ENCODE measurements around the gene TENM4. TPM values are rescaled to one million over a fixed set of nuclear protein-coding genes. Genes with fewer than 3 reads are reported as not detected.

TENM4 gene
- total RNA-seq, 2 experiments from 2014 or later: not detected

DNA sequence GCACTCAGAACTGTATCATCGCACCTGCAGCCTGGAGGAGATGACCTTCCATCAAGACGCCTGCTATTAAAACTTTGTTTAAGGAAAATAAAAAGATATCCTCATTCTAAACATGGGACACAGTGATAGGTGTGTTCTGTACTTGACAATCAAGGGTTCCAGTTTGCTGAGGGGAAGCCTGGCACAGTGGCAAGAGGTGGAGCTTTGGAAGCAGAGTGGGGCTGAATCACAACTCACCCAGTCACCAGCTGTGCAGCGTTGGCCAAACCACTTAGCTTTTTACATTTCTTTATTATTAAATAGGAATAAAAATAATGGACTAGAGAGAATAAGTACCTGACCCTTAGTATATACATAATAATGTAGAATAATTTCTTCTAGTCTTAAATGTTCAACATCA, 220.7 kb downstream of the TENM4 start:
- Mint-ChIP-seq H3K27ac (no peak overlapping the region), H3K4me3 (no peak overlapping the region), H3K27me3 (peaks cover 3% of the 10 kb centered on the region), H3K9me3 (peaks cover 5% of the 10 kb centered on the region), H3K4me1 (ENCODE audit: low read depth) (no peaks in the 10 kb centered on the region), H3K36me3 (ENCODE audit: low read depth) (no peaks in the 10 kb centered on the region)
- ATAC-seq (no peak), DNase-seq (no peak)
- ChIA-PET POLR2A (no interaction called here), CTCF (no interaction called here)
- intact Hi-C loops (cut with micrococcal nuclease): no loop called here
- TF ChIP-seq CTCF (IDR thresholded peaks at IDR 0.05): no peak

DNA sequence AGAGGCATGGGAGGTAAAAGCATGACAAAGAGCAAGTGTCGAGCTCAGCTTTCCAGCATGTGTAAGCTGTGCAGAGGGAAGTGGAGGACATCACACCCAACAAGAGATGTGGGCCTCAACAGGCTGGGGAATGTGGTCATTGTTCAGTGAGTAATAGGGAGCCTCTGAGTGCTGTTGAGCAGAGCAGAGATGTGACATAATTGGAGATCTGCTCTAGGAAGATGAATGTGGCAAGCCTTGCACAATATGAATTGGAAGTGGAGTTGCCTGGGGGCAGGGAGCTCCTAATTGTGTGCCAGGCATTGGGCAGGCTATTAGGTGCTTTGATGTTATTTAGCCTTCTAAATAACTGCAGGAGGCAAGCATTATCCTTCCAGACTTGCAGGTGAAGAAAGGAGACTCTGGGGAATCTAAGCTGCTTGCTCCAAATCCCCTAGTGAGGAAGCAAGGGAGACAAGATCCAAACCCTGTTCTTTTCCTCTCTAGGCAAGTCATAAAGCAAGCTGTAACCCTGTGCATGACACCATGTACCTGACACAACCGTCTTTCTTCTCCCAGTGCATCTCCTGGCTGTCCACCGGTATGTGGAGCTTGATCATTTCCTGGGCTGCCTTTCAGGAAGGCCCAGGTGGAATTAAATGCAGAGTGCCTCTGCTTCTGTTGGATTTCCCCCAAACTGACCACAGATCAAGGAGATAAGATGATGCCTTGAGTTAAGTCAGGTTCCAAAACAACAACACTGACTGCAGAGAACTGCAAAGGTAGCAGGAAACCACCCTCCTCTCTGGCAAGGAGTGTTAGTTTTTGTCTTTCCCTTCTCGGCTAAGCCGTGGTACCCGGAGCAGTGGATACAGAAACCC, 221.4 kb downstream of the TENM4 start:
- POLR2A ChIA-PET: no interaction called here
- H3K27ac Mint-ChIP-seq: no peak overlapping the region

DNA sequence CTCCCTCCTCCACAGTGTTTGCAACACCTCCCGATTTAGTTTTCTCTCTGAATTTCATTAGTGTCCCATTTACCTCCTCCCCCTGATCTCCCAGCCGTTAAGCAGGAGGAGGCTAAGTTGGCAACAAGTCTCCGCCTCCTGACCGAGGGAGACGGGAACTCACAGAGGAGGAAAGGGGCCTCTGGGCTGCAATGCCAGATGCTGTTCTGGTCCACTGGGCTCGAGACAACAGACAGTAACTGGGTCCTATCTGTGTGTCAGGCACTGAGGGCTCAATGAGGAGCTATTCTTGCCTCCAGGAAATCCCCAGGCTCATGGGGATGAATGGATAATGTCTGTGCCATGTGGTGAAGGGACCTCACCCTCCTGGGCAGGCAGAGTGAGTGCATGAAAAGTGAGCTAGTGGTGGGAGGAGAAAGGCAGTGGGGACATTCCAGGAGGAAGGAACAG, 228.1 kb downstream of the TENM4 start:
- ATAC-seq (no peak), DNase-seq (no peak)
- CTCF ChIA-PET: no interaction called here
- no peak for TF ChIP-seq CTCF (IDR thresholded peaks at IDR 0.05)
- intact Hi-C loops (cut with micrococcal nuclease): no loop called here
- H3K27ac Mint-ChIP-seq: no peak overlapping the region
- H3K27me3 Mint-ChIP-seq: no peaks in the 10 kb centered on the region
- no peaks in the 10 kb centered on the region for H3K9me3 Mint-ChIP-seq
- POLR2A ChIA-PET: no interaction called here
- no peaks in the 10 kb centered on the region for H3K36me3 Mint-ChIP-seq (ENCODE audit: low read depth)
- no peaks in the 10 kb centered on the region for H3K4me1 Mint-ChIP-seq (ENCODE audit: low read depth)
- no peak overlapping the region for H3K4me3 Mint-ChIP-seq

More for the DNA sequence above, 221.4 kb downstream of the TENM4 start:
- Mint-ChIP-seq H3K27me3 (peaks cover 3% of the 10 kb centered on the region), H3K36me3 (ENCODE audit: low read depth) (no peaks in the 10 kb centered on the region), H3K4me3 (no peak overlapping the region), H3K4me1 (ENCODE audit: low read depth) (no peaks in the 10 kb centered on the region), H3K9me3 (peaks cover 5% of the 10 kb centered on the region)
- TF ChIP-seq CTCF (IDR thresholded peaks at IDR 0.05): no peak
- DNase-seq: no peak
- intact Hi-C loops (cut with micrococcal nuclease): no loop called here
- ATAC-seq: no peak
- CTCF ChIA-PET: no interaction called here

DNA sequence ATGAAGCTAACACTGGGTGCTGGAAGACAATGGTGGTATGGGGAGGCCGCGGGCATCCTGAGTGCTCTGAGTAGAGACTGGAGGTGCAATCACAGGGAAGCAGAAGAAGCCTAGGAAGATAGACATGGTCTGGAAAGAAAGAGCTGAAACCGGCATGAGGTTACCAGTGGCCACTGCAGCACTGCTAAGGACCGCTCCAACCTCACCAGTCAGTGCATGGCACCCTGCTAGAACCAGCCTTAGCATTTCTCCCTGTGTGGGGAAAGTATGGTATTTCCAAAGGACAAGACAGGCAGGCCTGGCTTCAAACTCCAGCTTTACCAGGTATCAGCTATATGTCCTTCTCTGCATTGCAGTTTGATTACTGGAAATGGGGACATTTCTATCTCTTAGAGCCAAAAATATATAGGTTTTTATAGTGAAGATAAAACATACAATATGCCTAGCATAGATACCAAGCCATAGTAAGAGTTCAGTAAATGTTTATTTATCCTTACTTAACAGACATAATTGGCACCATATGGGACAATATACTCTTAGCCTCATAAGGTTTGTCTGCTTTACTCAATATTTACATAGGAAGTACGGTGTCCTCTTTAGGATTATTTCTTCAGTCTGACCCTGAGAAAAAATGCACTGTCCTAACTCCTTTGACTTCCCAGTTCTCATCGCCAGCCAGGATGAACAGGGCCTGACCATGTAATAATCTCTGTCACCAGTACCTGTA, 231.1 kb downstream of the TENM4 start:
- ChIA-PET CTCF (no interaction called here), POLR2A (no interaction called here)
- intact Hi-C loops (cut with micrococcal nuclease): no loop called here
- ATAC-seq (no peak), DNase-seq (no peak)
- Mint-ChIP-seq H3K4me3 (no peak overlapping the region), H3K4me1 (ENCODE audit: low read depth) (no peaks in the 10 kb centered on the region), H3K27ac (no peak overlapping the region), H3K27me3 (no peaks in the 10 kb centered on the region), H3K9me3 (no peaks in the 10 kb centered on the region), H3K36me3 (ENCODE audit: low read depth) (no peaks in the 10 kb centered on the region)
- no peak for TF ChIP-seq CTCF (IDR thresholded peaks at IDR 0.05)

- H3K4me3 Mint-ChIP-seq: no peak overlapping the region
- no peaks in the 10 kb centered on the region for H3K4me1 Mint-ChIP-seq (ENCODE audit: low read depth)
- no peaks in the 10 kb centered on the region for H3K9me3 Mint-ChIP-seq
- TF ChIP-seq CTCF (IDR thresholded peaks at IDR 0.05): no peak
- no peak overlapping the region for H3K27ac Mint-ChIP-seq
- no peaks in the 10 kb centered on the region for H3K27me3 Mint-ChIP-seq
- DNase-seq: no peak
- no peaks in the 10 kb centered on the region for H3K36me3 Mint-ChIP-seq (ENCODE audit: low read depth)
- ATAC-seq: no peak
- ChIA-PET POLR2A (no interaction called here), CTCF (no interaction called here)
- intact Hi-C loops (cut with micrococcal nuclease): no loop called here
Observed at GRCh38 chr11:79208126-79208525, 232.7 kb downstream of the TENM4 start.

All from activated CD8-positive, alpha-beta T cell treated with anti-CD3 and anti-CD28 coated beads for 36 hours (primary cell).